Kidney epithelial cell (primary cell): ENCODE measurements around the gene MRPL42. TPM values are rescaled to one million over a fixed set of nuclear protein-coding genes. Genes with fewer than 3 reads are reported as not detected.
"Not testable (repeated sequence)": the region's sequence is repeated elsewhere in the genome, so short reads cannot be mapped to it uniquely, and the experiment has no call there.

Source experiments
- DNase-seq: peaks from one replicate; pipeline ENCODE4 v3.0.0-alpha.2; 2010; ENCODE audit warnings: low read depth
- H3K27me3 ChIP-seq: 2 replicates; pipeline ENCODE4 v1.6.0; 2011; ENCODE audit warnings: low read length; ENCODE audit not compliant: control insufficient read depth, insufficient read depth
- H3K36me3 ChIP-seq: 2 replicates; pipeline ENCODE4 v1.5.1; 2011; ENCODE audit warnings: low read length; ENCODE audit not compliant: control insufficient read depth, insufficient read depth
- H3K4me3 ChIP-seq: 2 replicates; pipeline ENCODE4 v1.5.1; 2011; ENCODE audit warnings: low read depth, mild to moderate bottlenecking, control low read depth, low read length
- CTCF ChIP-seq: IDR thresholded peaks from 2 replicates; pipeline ENCODE4 v1.5.1; 2011; ENCODE audit warnings: mild to moderate bottlenecking, moderate library complexity, low read length, control low read depth, inconsistent platforms; ENCODE audit not compliant: insufficient read depth, poor library complexity, severe bottlenecking
- total RNA-seq: library from RNA; depleted of rRNA; stranded (reverse); fragments of >200 nt; gene quantifications from 2 replicates; pipeline ENCODE4 v1.2.3, GENCODE V29; 2015

The MRPL42 gene
- total RNA-seq, 1 donor from 2014 or later = 95.1 TPM

- no peak overlapping the region for H3K4me3 ChIP-seq
- no peaks in the 10 kb centered on the region for H3K27me3 ChIP-seq
- no peak for TF ChIP-seq CTCF
- no peak for DNase-seq
- H3K36me3 ChIP-seq = no peaks in the 10 kb centered on the region
These were observed 15.4 kb downstream of the MRPL42 start for GRCh38 chr12:93482721-93483120.

- Histone ChIP-seq H3K27me3 (no peaks in the 10 kb centered on the region), H3K36me3 (no peaks in the 10 kb centered on the region), H3K4me3 (no peak overlapping the region)
- no peak for TF ChIP-seq CTCF
- no peak for DNase-seq
These were observed 16.0 kb downstream of the MRPL42 start for GRCh38 chr12:93483151-93483807.

GRCh38 chr12:93484315-93484981 is 17.1 kb downstream of the MRPL42 start:
- no peak for TF ChIP-seq CTCF
- Histone ChIP-seq H3K4me3 (no peak overlapping the region), H3K27me3 (no peaks in the 10 kb centered on the region), H3K36me3 (no peaks in the 10 kb centered on the region)
- no peak for DNase-seq

- not testable (repeated sequence) for DNase-seq, H3K27me3 ChIP-seq, H3K36me3 ChIP-seq, H3K4me3 ChIP-seq
These were observed 25.5 kb downstream of the MRPL42 start for GRCh38 chr12:93492808-93493207.

- DNase-seq = no peak
- peaks cover 1% of the 10 kb centered on the region for H3K36me3 ChIP-seq
These were observed 26.8 kb downstream of the MRPL42 start for GRCh38 chr12:93494096-93494495.

GRCh38 chr12:93497456-93497855 is 30.1 kb downstream of the MRPL42 start:
- TF ChIP-seq CTCF = no peak
- peaks cover 1% of the 10 kb centered on the region for H3K36me3 ChIP-seq

More at GRCh38 chr12:93494096-93494495, 26.8 kb downstream of the MRPL42 start:
- TF ChIP-seq CTCF = no peak
- Histone ChIP-seq H3K27me3 (no peaks in the 10 kb centered on the region), H3K4me3 (no peak overlapping the region)

GRCh38 chr12:93498813-93499212 is 31.5 kb downstream of the MRPL42 start:
- H3K27me3 ChIP-seq, H3K4me3 ChIP-seq, H3K36me3 ChIP-seq, DNase-seq: not testable (repeated sequence)

More at GRCh38 chr12:93497456-93497855, 30.1 kb downstream of the MRPL42 start:
- H3K27me3 ChIP-seq = no peaks in the 10 kb centered on the region
- no peak for DNase-seq
- H3K4me3 ChIP-seq = no peak overlapping the region
